H1 (cell line): ENCODE data around the gene ZNF44. TPM values are rescaled to one million over a fixed set of nuclear protein-coding genes. Genes with fewer than 3 reads are reported as not detected.

Experiments used
- CBX8 ChIP-seq: fragments of 300-800, 300-1000 bp; sonication (generic); IDR thresholded peaks from 2 replicates; pipeline ENCODE4 v1.7.1; 2016; ENCODE audit warnings: low read depth, low read length, borderline replicate concordance
- GABPA ChIP-seq: IDR thresholded peaks from 2 replicates; pipeline ENCODE4 v1.6.1; 2011; ENCODE audit warnings: mild to moderate bottlenecking, low read length, moderate library complexity, borderline replicate concordance; ENCODE audit not compliant: insufficient read depth
- JUND ChIP-seq: IDR thresholded peaks from 2 replicates; pipeline ENCODE4 v1.6.1; 2011; ENCODE audit warnings: mild to moderate bottlenecking, improper control_type of control experiment, low read length
- KDM1A ChIP-seq: fragments of 200-600, 300-600 bp; sonication (generic); IDR thresholded peaks from 2 replicates; pipeline ENCODE4 v1.7.1; 2016; ENCODE audit warnings: mild to moderate bottlenecking, low read length, borderline replicate concordance
- POU5F1 ChIP-seq: IDR thresholded peaks from 2 replicates; pipeline ENCODE4 v1.6.1; 2011; ENCODE audit warnings: low read depth, mild to moderate bottlenecking, low read length, moderate library complexity
- RFX5 ChIP-seq: IDR thresholded peaks from 2 replicates; pipeline ENCODE4 v1.6.1; 2011; ENCODE audit warnings: low read depth, low read length, improper control_type of control experiment, borderline replicate concordance
- SIN3A ChIP-seq, 2 experiments: IDR thresholded peaks in 1 of 2; conservative IDR thresholded peaks in 1 of 2; 2 replicates each; pipeline ENCODE4 v1.6.1; 2011 to 2012; ENCODE audit warnings: low read length in 2 of 2, improper control_type of control experiment in 1 of 2, low read depth in 1 of 2, mild to moderate bottlenecking in 1 of 2
- polyA plus RNA-seq, 7 experiments: library from polyadenylated mRNA; depleted of rRNA in 3 of 7; stranded (reverse) in 5 of 7; unstranded in 2 of 7; fragments of >200 nt in 5 of 7; fragments of 200-250 nt in 2 of 7; gene quantifications; 1 replicate in 5 of 7; 2 replicates in 1 of 7; 4 replicates in 1 of 7; pipeline versions ENCODE4 v1.2.1 to v1.2.3, GENCODE V29; 2011 to 2013; ENCODE audit warnings: missing spikeins in 2 of 7, mixed read lengths in 2 of 7
- total RNA-seq: library from RNA; stranded (reverse); fragmentation: NEBNext Ultra II Directional; extraction: Animal tissue kit (Norgen Biotek cat#: 25700); gene quantifications from 2 replicates; pipeline ENCODE4 v1.2.1, GENCODE V29; 2021

Gene ZNF44
- total and polyA plus RNA-seq, 2 of the 8 experiments (the other 6 are each of a cell fraction or from before 2014, with no cell fraction given) = 1.3 to 2.8 TPM

GRCh38 chr19:12265921-12266704, 28.6 kb downstream of the ZNF44 start (continued):
- no peak for TF ChIP-seq KDM1A
- no peak for TF ChIP-seq CBX8
- TF ChIP-seq JUND = no peak
- TF ChIP-seq RFX5 = no peak
- no peak for TF ChIP-seq GABPA
- TF ChIP-seq SIN3A (conservative IDR thresholded peaks at IDR 0.05 in 1 of 2, IDR thresholded peaks at IDR 0.05 in 1 of 2; ENCODE audit: low read depth in 1 of 2, low read length in 2 of 2) = no peak
- TF ChIP-seq POU5F1 = no peak
- TF ChIP-seq, all 59 proteins: peak for 0
